ENCODE data around the gene FNBP1. TPM values are rescaled to one million over a fixed set of nuclear protein-coding genes. Genes with fewer than 3 reads are reported as not detected.
A peak's percentile ranks its signal among the peaks of the same experiment; 100 is the strongest.

Gene FNBP1
- total RNA-seq, 1 experiment from 2014 or later = 36.5 TPM

- Histone ChIP-seq H3K23me2 (ENCODE audit: insufficient read length, low read depth, low read length, poor library complexity, severe bottlenecking) (peaks cover 9% of the 10 kb centered on the region), H3K18ac (ENCODE audit: insufficient read length, low read depth, low read length) (peak within 1 kb of the TSS; percentile 61), H3K23ac (ENCODE audit: insufficient read length, low read depth, low read length) (no peak within 1 kb of the TSS), H2BK5ac (ENCODE audit: insufficient read length, low read length) (no peak within 1 kb of the TSS), H3K9ac (ENCODE audit: extremely low read depth, insufficient read length, low read length) (peak within 1 kb of the TSS; percentile 69), H3K9me3 (ENCODE audit: control insufficient read depth, low read depth, low read length) (no peaks in the 10 kb centered on the region), H2AFZ (ENCODE audit: low read length) (no peak within 1 kb of the TSS), H4K91ac (ENCODE audit: insufficient read length, low read depth, low read length) (no peak within 1 kb of the TSS), H4K5ac (ENCODE audit: insufficient read length, low read depth, low read length) (no peak within 1 kb of the TSS), H2BK15ac (ENCODE audit: low read depth, low read length) (no peak within 1 kb of the TSS), H3K14ac (ENCODE audit: insufficient read depth, low read length) (peak within 1 kb of the TSS; percentile 87), H3K79me1 (ENCODE audit: insufficient read depth, low read depth, low read length, poor library complexity, severe bottlenecking) (no peaks in the 10 kb centered on the region), H3K27me3 (ENCODE audit: insufficient read depth, low read length) (no peaks in the 10 kb centered on the region), H2BK12ac (ENCODE audit: insufficient read length, low read depth, low read length) (no peak within 1 kb of the TSS), H4K20me1 (ENCODE audit: control insufficient read depth, insufficient read depth, insufficient read length) (no peaks in the 10 kb centered on the region), H2BK120ac (ENCODE audit: low read depth, low read length, poor library complexity, severe bottlenecking) (no peak within 1 kb of the TSS), H3K56ac (ENCODE audit: insufficient read length, low read depth, low read length) (no peak within 1 kb of the TSS), H3K27ac (ENCODE audit: insufficient read length, low read depth, low read length) (no peak within 1 kb of the TSS), H3K79me2 (ENCODE audit: insufficient read depth, low read length) (peaks cover 2% of the 10 kb centered on the region; the same call in 1 of the 2 replicates), H3K4me2 (ENCODE audit: insufficient read depth, insufficient read length, low read length) (peak within 1 kb of the TSS; percentile 96), H2BK20ac (ENCODE audit: low read depth, low read length, poor library complexity, severe bottlenecking) (no peak within 1 kb of the TSS), H3K4me1 (ENCODE audit: insufficient read depth, low read length) (no peaks in the 10 kb centered on the region; the same call in 1 of the 2 replicates), H3T11ph (ENCODE audit: low read length) (no peak within 1 kb of the TSS), H4K8ac (replicated peaks; ENCODE audit: insufficient read length, low read depth, low read length) (no peak within 1 kb of the TSS), H3K4ac (ENCODE audit: low read depth, low read length) (no peak within 1 kb of the TSS), H2AK5ac (ENCODE audit: insufficient read length, low read length) (no peak within 1 kb of the TSS)
- peak within 1 kb of the TSS; percentile 91 to 94 for H3K4me3 Mint-ChIP-seq
- WGBS (ENCODE audit: extremely low coverage, insufficient read length, low lambda C conversion rate) = no CpG with 5 or more reads among the region's 64 CpGs
- H3K4me1 Mint-ChIP-seq = peaks cover 9 to 17% of the 10 kb centered on the region in 2 experiments; a peak in 3 of 4 replicates
- no peaks in the 10 kb centered on the region for H3K9me3 Mint-ChIP-seq
- peaks cover 2 to 5% (median 2%) of the 10 kb centered on the region in 3 experiments; a peak in 4 of 7 replicates for H3K36me3 Mint-ChIP-seq (ENCODE audit: insufficient read depth in 1 of 3, low read depth in 3 of 3)
- no peaks in the 10 kb centered on the region for H3K27me3 Mint-ChIP-seq (ENCODE audit: low read depth)
- peak; percentile 77 for DNase-seq
- TF ChIP-seq CTCF (conservative IDR thresholded peaks at IDR 0.05) = no peak
- H3K27ac Mint-ChIP-seq = peak within 1 kb of the TSS; percentile 80 to 96 (median 93)
Measured at GRCh38 chr9:130053504-130054324, 10.7 kb upstream of the FNBP1 start, which contains the start of gene GPR107. Gene GPR107 (plus strand): TSS chr9:130053906. CDS start chr9:130053933, 27 bp downstream.
